H9 (cell line): ENCODE measurements around the gene TMEM213. TPM values are rescaled to one million over a fixed set of nuclear protein-coding genes. Genes with fewer than 3 reads are reported as not detected.
A peak's percentile ranks its signal among the peaks of the same experiment; 100 is the strongest.
"Not testable (repeated sequence)": the region's sequence is repeated elsewhere in the genome, so short reads cannot be mapped to it uniquely, and the experiment has no call there.

Experiments used
- DNase-seq: peaks from one replicate; pipeline ENCODE4 v3.0.0-alpha.2; 2017
- H2AFZ ChIP-seq: one replicate; pipeline ENCODE4 v1.6.1; 2013; ENCODE audit warnings: mild to moderate bottlenecking, low read length, control low read depth, moderate library complexity
- H2AK5ac ChIP-seq: 2 replicates; pipeline ENCODE4 v1.6.1; 2013; ENCODE audit warnings: low read length, control low read depth, mixed read lengths; ENCODE audit not compliant: insufficient read length
- H2BK120ac ChIP-seq: one replicate; pipeline ENCODE4 v1.6.1; 2013; ENCODE audit warnings: low read depth, mild to moderate bottlenecking, low read length, control low read depth, inconsistent platforms; ENCODE audit not compliant: poor library complexity, severe bottlenecking
- H2BK12ac ChIP-seq: 2 replicates; pipeline ENCODE4 v1.6.1; 2013; ENCODE audit warnings: low read length, control low read depth, mixed read lengths, low read depth; ENCODE audit not compliant: insufficient read length
- H2BK15ac ChIP-seq: 2 replicates; pipeline ENCODE4 v1.6.1; 2013; ENCODE audit warnings: low read depth, low read length, control low read depth
- H2BK20ac ChIP-seq: one replicate; pipeline ENCODE4 v1.6.1; 2013; ENCODE audit warnings: low read depth, mild to moderate bottlenecking, low read length, control low read depth, inconsistent platforms; ENCODE audit not compliant: poor library complexity, severe bottlenecking
- H2BK5ac ChIP-seq: 2 replicates; pipeline ENCODE4 v1.6.1; 2013; ENCODE audit warnings: low read length, control low read depth, mixed read lengths; ENCODE audit not compliant: insufficient read length
- H3K14ac ChIP-seq: 2 replicates; pipeline ENCODE4 v1.6.1; 2013; ENCODE audit warnings: low read length, control low read depth; ENCODE audit not compliant: insufficient read depth
- H3K18ac ChIP-seq: 2 replicates; pipeline ENCODE4 v1.6.1; 2013; ENCODE audit warnings: low read depth, mild to moderate bottlenecking, mixed read lengths, low read length, control low read depth; ENCODE audit not compliant: insufficient read length
- H3K23ac ChIP-seq: 2 replicates; pipeline ENCODE4 v1.6.1; 2013; ENCODE audit warnings: low read length, control low read depth, mixed read lengths, low read depth; ENCODE audit not compliant: insufficient read length
- H3K23me2 ChIP-seq: 2 replicates; pipeline ENCODE4 v1.6.1; 2013; ENCODE audit warnings: low read depth, mild to moderate bottlenecking, mixed read lengths, low read length, control low read depth; ENCODE audit not compliant: insufficient read length, poor library complexity, severe bottlenecking
- H3K27ac ChIP-seq: 2 replicates; pipeline ENCODE4 v1.5.1; 2013; ENCODE audit warnings: low read length, control low read depth, mixed read lengths, low read depth; ENCODE audit not compliant: insufficient read length
- H3K27me3 ChIP-seq: 2 replicates; pipeline ENCODE4 v1.6.1; 2013; ENCODE audit warnings: low read length, control low read depth, inconsistent platforms; ENCODE audit not compliant: insufficient read depth
- H3K4ac ChIP-seq: 2 replicates; pipeline ENCODE4 v1.6.1; 2013; ENCODE audit warnings: low read depth, mild to moderate bottlenecking, control low read depth, inconsistent platforms, low read length, moderate library complexity
- H3K4me1 ChIP-seq: 2 replicates; pipeline ENCODE4 v1.6.1; 2013; ENCODE audit warnings: low read length, control low read depth, inconsistent platforms; ENCODE audit not compliant: insufficient read depth
- H3K4me2 ChIP-seq: 2 replicates; pipeline ENCODE4 v1.6.1; 2013; ENCODE audit warnings: low read length, control low read depth, mixed read lengths; ENCODE audit not compliant: insufficient read length, insufficient read depth
- H3K56ac ChIP-seq: 2 replicates; pipeline ENCODE4 v1.6.1; 2013; ENCODE audit warnings: low read depth, mild to moderate bottlenecking, mixed read lengths, low read length, control low read depth; ENCODE audit not compliant: insufficient read length
- H3K79me1 ChIP-seq: 2 replicates; pipeline ENCODE4 v1.6.1; 2013; ENCODE audit warnings: low read depth, mild to moderate bottlenecking, moderate library complexity, low read length, control low read depth, inconsistent platforms; ENCODE audit not compliant: insufficient read depth, poor library complexity, severe bottlenecking
- H3K79me2 ChIP-seq: 2 replicates; pipeline ENCODE4 v1.6.1; 2013; ENCODE audit warnings: low read length, control low read depth, inconsistent platforms; ENCODE audit not compliant: insufficient read depth
- H3K9ac ChIP-seq: 2 replicates; pipeline ENCODE4 v1.6.1; 2013; ENCODE audit warnings: low read length, control low read depth, mixed read lengths; ENCODE audit not compliant: insufficient read length; ENCODE audit errors: extremely low read depth
- H3K9me3 ChIP-seq: one replicate; pipeline ENCODE4 v1.6.1; 2013; ENCODE audit warnings: low read depth, low read length, inconsistent platforms; ENCODE audit not compliant: control insufficient read depth
- H3T11ph ChIP-seq: one replicate; pipeline ENCODE4 v1.6.1; 2013; ENCODE audit warnings: mild to moderate bottlenecking, low read length, control low read depth, inconsistent platforms
- H4K20me1 ChIP-seq: one replicate; pipeline ENCODE4 v1.6.1; 2013; ENCODE audit not compliant: control insufficient read depth, insufficient read length, insufficient read depth
- H4K5ac ChIP-seq: 2 replicates; pipeline ENCODE4 v1.6.1; 2013; ENCODE audit warnings: low read depth, mild to moderate bottlenecking, mixed read lengths, low read length, control low read depth; ENCODE audit not compliant: insufficient read length
- H4K8ac ChIP-seq: replicated peaks from 2 replicates; pipeline ENCODE4 v1.6.1; 2013; ENCODE audit warnings: low read length, control low read depth, mixed read lengths, low read depth; ENCODE audit not compliant: insufficient read length
- H4K91ac ChIP-seq: 2 replicates; pipeline ENCODE4 v1.6.1; 2013; ENCODE audit warnings: low read depth, mild to moderate bottlenecking, moderate library complexity, mixed read lengths, low read length, control low read depth; ENCODE audit not compliant: insufficient read length
- H3K27ac Mint-ChIP-seq, 3 experiments: 2 replicates in 2 of 3; 3 replicates in 1 of 3; pipeline ENCODE4 v1.8.0; 2020 to 2021; ENCODE audit warnings: mixed read lengths in 3 of 3, mild to moderate bottlenecking in 1 of 3, moderate library complexity in 1 of 3
- H3K27me3 Mint-ChIP-seq: 2 replicates; pipeline ENCODE4 v1.8.0; 2021; ENCODE audit warnings: low read depth, mild to moderate bottlenecking, moderate library complexity, mixed read lengths
- H3K36me3 Mint-ChIP-seq, 3 experiments: 2 replicates in 2 of 3; 3 replicates in 1 of 3; pipeline ENCODE4 v1.8.0; 2020 to 2021; ENCODE audit warnings: low read depth in 3 of 3, mixed read lengths in 3 of 3; ENCODE audit not compliant: insufficient read depth in 1 of 3
- H3K4me1 Mint-ChIP-seq, 2 experiments: 2 replicates each; pipeline ENCODE4 v1.8.0; 2020; ENCODE audit warnings: mixed read lengths in 2 of 2
- H3K4me3 Mint-ChIP-seq, 2 experiments: 2 replicates in 1 of 2; 3 replicates in 1 of 2; pipeline ENCODE4 v1.8.0; 2020 to 2021; ENCODE audit warnings: mild to moderate bottlenecking in 2 of 2, mixed read lengths in 2 of 2, moderate library complexity in 1 of 2
- H3K9me3 Mint-ChIP-seq, 2 experiments: 2 replicates in 1 of 2; 3 replicates in 1 of 2; pipeline ENCODE4 v1.8.0; 2020; ENCODE audit warnings: mild to moderate bottlenecking in 2 of 2, mixed read lengths in 2 of 2, moderate library complexity in 1 of 2
- WGBS: extraction: QIAGEN DNeasy Blood & Tissue Kit; methylation state at CpG from one replicate; pipeline ENCODE4 v1.1.7; 2013; ENCODE audit warnings: missing lambda C conversion rate, low lambda C conversion rate, mixed read lengths; ENCODE audit not compliant: insufficient read length; ENCODE audit errors: extremely low coverage; 5-methylcytosine and 5-hydroxymethylcytosine counted together
- total RNA-seq: library from RNA; stranded (reverse); gene quantifications from 2 replicates; pipeline ENCODE4 v1.2.1, GENCODE V29; 2021
- TF ChIP-seq, protein P1 (sequence below): fragments of 200-600 bp; sonication (generic); conservative IDR thresholded peaks from 3 replicates; pipeline ENCODE4 v1.8.0; 2021; ENCODE audit warnings: antibody characterized with exemption, mild to moderate bottlenecking

Gene TMEM213
- total RNA-seq, 1 experiment from 2014 or later, result 0.22 TPM

DNA sequence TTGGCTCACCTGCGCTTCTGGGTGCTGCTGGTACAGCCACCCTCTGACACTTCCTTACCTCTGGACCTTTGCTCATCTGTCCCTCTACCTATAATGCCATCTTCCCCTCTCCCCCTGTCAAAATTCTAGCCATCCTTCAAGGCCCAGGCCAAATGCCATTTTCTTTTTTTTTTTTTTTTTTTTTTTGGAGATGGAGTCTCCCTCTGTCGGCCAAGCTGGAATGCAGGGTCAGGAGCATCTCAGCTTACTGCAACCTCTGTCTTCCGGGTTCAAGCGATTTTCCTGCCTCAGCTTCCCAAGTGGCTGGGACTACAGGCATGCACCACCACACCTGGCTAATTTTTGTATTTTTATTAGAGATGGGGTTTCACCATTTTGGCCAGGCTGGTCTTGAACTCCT lies 748 bp upstream of the TMEM213 start:
- not testable (repeated sequence) for H3K36me3 Mint-ChIP-seq, H3K79me1 ChIP-seq, H3K27me3 ChIP-seq, H3K14ac ChIP-seq, H4K20me1 ChIP-seq, H2AK5ac ChIP-seq, H3K4me1 ChIP-seq, H3K56ac ChIP-seq, H3K4me3 Mint-ChIP-seq, H4K8ac ChIP-seq, H3K9ac ChIP-seq, H4K5ac ChIP-seq, H3K18ac ChIP-seq, H2BK12ac ChIP-seq, H3K9me3 Mint-ChIP-seq, H3T11ph ChIP-seq, H3K4me2 ChIP-seq, H3K9me3 ChIP-seq, H3K23me2 ChIP-seq, H2BK5ac ChIP-seq, DNase-seq, H2BK20ac ChIP-seq, H2BK15ac ChIP-seq, H3K4ac ChIP-seq, H4K91ac ChIP-seq, H3K79me2 ChIP-seq, H3K23ac ChIP-seq, H2BK120ac ChIP-seq, H3K27ac ChIP-seq, H2AFZ ChIP-seq
- Mint-ChIP-seq H3K27me3 (peaks cover 14% of the 10 kb centered on the region), H3K27ac (peak overlapping the region in 1 of 3 experiments; percentile 31; a peak in 1 of 7 replicates), H3K4me1 (peaks cover 27 to 36% of the 10 kb centered on the region in 2 experiments)
- WGBS, result no CpG with 5 or more reads among the region's 4 CpGs
- TF ChIP-seq, protein P1, sequence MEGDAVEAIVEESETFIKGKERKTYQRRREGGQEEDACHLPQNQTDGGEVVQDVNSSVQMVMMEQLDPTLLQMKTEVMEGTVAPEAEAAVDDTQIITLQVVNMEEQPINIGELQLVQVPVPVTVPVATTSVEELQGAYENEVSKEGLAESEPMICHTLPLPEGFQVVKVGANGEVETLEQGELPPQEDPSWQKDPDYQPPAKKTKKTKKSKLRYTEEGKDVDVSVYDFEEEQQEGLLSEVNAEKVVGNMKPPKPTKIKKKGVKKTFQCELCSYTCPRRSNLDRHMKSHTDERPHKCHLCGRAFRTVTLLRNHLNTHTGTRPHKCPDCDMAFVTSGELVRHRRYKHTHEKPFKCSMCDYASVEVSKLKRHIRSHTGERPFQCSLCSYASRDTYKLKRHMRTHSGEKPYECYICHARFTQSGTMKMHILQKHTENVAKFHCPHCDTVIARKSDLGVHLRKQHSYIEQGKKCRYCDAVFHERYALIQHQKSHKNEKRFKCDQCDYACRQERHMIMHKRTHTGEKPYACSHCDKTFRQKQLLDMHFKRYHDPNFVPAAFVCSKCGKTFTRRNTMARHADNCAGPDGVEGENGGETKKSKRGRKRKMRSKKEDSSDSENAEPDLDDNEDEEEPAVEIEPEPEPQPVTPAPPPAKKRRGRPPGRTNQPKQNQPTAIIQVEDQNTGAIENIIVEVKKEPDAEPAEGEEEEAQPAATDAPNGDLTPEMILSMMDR, result peak; percentile 50
